Pancreas (tissue), 8 donors: Measurements from ENCODE around the gene DPY30. TPM values are rescaled to one million over a fixed set of nuclear protein-coding genes. Genes with fewer than 3 reads are reported as not detected.

Experiments
- polyA plus RNA-seq, 2 donors: library from polyadenylated mRNA; stranded (reverse); fragments of 200-250 nt; gene quantifications; one replicate each; pipeline ENCODE4 v1.2.3, GENCODE V29; 2013
- total RNA-seq, 6 donors: library from RNA; stranded (reverse); fragmentation: NEBNext Ultra II Directional in 4 of 6; extraction: Animal tissue kit (Norgen Biotek cat#: 25700) in 4 of 6; gene quantifications; one replicate each; pipeline versions ENCODE4 v1.2.1 to v1.2.4, GENCODE V29; 2021 to 2023
- donor health status: healthy with polysubstance abuse.
- donor health status: DM: no; HTN: no; CAD: no; lungs with moderate emphysema.
- donor health status: DM: no; HTN: no; CAD: no.
- donor health status: Bipolar disorder and iron deficiency.
- donor health status: DM: yes; HTN: yes; CAD: no.
- donor health status: DM: no; HTN: no; CAD: no.
- donor health status: DM: no; HTN: no; CAD: no.
- donor health status: DM: yes; HTN: yes; CAD: no.

DPY30 gene
- total and polyA plus RNA-seq, 8 donors: 17.6 to 58.7 (median 24.5) TPM

Other genes starting within 250 kb of the DPY30 start
- 10 to 100 TPM; 10.5 to 20.4 (median 15.1) TPM for gene MEMO1, start 28.8 kb downstream of the DPY30 start, total RNA-seq
- 10 to 100 TPM; 17.2 to 19.3 TPM for gene MEMO1, start 28.8 kb downstream of the DPY30 start, polyA plus RNA-seq
- 10 to 100 TPM in 1 of 6 donors, 1 to 10 TPM in 5; 5.4 to 10.4 (median 6.6) TPM for gene SPAST, start 23.8 kb upstream of the DPY30 start, total RNA-seq
- 1 to 10 TPM; 2.5 to 3.5 TPM for gene SPAST, start 23.8 kb upstream of the DPY30 start, polyA plus RNA-seq
- gene SLC30A6, start 126.1 kb upstream of the DPY30 start, total RNA-seq: 10 to 100 TPM in 3 of 6 donors, 1 to 10 TPM in 3; 7.3 to 13.7 (median 9.6) TPM
- gene SLC30A6, start 126.1 kb upstream of the DPY30 start, polyA plus RNA-seq: 1 to 10 TPM; 2.1 to 5.2 TPM
- gene NLRC4, start 225.1 kb upstream of the DPY30 start, total RNA-seq: 1 to 10 TPM in 2 of 6 donors, under 1 TPM in 4; 0.13 to 1.9 (median 0.34) TPM
- under 1 TPM; 0.21 to 0.49 TPM for gene NLRC4, start 225.1 kb upstream of the DPY30 start, polyA plus RNA-seq
- gene YIPF4, start 238.1 kb upstream of the DPY30 start, total RNA-seq: 10 to 100 TPM; 26.3 to 42.2 (median 32.4) TPM
- 10 to 100 TPM in 1 of 2 donors, 1 to 10 TPM in 1; 7.6 to 13.4 TPM for gene YIPF4, start 238.1 kb upstream of the DPY30 start, polyA plus RNA-seq